PFSK-1 (cell line): ENCODE data around the gene PLAAT3.

ENCODE experiments used
- POLR2AphosphoS5 ChIP-seq: IDR thresholded peaks from 2 replicates; pipeline ENCODE4 v1.6.1; 2012; ENCODE audit warnings: low read depth, mild to moderate bottlenecking, control low read depth, low read length, moderate library complexity
- TAF1 ChIP-seq: IDR thresholded peaks from 2 replicates; pipeline ENCODE4 v1.6.1; 2012; ENCODE audit warnings: low read length, control low read depth, borderline replicate concordance; ENCODE audit not compliant: insufficient read depth

DNA sequence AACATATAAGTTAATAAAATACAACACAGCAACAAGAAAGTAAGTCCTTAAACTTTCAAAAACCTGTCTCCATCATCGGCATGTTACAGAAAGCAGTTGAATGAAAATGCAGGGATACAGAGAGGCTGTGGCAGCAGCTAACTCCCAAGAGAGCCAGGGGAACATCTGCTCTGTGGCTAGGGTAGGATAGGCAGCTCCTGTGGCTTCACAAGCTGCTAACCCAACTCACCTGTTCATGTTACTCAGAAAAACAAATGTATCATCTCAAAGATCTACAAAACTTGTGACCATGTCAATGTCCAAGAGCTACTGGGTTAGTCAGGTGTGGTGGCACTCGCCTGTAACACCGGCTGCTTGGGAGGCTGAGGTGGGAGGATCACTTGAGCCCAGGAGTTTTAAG is 15.2 kb upstream of the PLAAT3 start:
- TF ChIP-seq TAF1 (no peak), POLR2AphosphoS5 (no peak)
